Measurements from ENCODE around the gene ARHGAP45.
"Not testable (repeated sequence)": the region's sequence is repeated elsewhere in the genome, so short reads cannot be mapped to it uniquely, and the experiment has no call there.

Gene ARHGAP45

DNA sequence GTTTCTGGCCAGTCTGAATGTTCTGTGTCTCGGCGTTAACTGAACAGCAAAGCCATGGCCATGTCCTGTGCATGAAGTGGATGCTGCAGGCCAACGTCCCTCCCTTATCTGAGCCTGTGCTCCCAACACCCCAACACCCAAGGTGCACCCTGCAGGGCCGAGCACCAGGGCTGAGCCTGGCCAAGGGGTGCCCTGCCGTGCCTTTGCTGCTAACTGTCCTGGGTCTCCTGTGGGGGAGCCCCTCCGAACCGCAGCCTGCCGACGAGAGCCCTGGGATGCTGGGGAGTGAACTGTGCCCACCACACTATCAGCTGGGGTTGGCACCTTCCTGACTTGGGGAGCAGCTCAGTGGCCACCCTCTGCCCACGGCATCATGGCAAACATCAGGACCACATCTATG is 54.4 kb downstream of the ARHGAP45 start:
- DNase-seq: no peak

DNA sequence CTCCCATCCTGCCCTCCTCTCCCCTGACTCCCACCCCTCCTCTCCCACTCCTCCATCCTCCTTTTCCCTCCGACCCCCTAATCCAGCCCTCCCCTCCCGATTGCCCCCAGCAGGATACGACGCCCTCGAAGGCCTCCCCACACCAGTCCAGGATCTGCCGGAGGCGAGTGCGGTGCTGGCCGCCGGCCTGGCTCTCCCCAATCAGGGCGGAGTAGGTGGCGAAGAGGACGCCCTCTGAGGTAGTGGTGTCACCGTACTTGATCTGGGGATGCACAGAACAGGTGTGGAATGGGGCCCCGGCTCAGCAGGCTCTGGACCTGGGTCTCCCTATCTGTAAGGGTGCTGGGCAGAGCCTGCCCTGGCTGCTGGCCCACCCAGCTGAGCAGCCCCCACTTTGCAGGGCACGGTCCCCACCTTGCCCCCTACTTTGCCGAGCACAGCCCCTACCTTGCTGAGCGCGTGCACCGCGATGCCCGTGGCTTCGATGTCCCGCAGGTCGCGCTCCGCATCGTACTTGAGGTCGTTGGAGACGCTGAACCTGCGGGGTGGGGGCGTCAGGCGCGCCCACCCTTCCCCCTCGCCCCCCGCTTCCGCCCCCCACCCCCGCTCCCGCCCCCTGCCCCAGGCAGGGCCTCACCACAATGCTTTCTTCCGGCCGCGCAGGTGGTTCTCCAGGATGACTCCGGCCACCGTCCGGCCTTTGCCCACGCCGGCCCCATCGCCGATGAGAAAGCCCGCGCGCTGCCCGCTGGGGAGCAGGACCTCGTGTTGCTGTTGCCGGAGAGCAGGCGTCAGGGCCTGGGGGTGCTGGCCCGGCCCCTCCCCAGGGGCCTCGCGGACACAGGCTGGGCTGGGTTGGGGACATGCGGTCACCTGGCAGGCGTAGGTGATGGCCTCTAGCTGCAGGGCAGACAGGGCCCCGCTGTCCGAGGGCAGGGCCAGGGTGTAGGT is 55.3 kb downstream of the ARHGAP45 start:
- no peak for DNase-seq

DNA sequence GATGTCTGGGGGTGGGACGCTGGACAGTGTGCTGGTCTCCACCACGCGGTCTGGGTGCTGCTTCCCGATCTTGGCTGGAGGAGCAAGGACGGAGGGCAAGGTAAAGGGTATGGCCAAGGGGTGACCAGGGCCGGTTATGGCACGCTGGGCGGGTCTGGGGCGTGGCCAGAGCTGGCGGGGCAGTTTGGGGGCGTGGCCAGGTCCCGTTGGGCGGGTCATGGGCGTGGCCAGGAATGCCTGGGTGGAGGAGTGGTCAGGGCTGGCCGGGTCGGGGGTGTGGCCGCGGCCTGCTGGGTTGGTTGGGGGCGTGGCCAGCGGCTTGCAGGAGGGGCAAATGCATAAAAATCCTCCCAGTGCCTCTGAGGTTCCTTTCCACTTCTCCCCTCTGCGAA is 56.0 kb downstream of the ARHGAP45 start:
- DNase-seq: no peak

DNA sequence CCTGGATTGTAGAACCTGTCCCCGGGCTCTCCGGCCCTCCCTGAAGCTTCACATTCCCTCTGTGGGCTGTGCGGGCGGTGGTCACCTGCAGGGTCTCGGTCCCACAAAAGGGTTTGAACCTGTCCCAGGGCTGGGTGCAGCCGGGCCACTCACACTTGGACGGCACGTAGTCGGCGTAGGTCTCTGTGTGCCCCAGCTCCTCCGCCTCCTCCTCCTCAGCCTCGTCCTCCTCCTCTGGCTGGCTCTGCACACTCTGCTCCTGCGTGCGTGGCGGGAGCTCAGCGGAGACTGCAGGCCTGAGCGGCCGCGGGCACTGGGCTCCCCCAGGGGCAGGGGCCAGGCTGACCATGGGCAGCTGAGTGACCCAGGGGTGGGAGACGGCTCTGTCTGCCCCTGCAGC is 56.4 kb downstream of the ARHGAP45 start:
- DNase-seq: no peak

DNA sequence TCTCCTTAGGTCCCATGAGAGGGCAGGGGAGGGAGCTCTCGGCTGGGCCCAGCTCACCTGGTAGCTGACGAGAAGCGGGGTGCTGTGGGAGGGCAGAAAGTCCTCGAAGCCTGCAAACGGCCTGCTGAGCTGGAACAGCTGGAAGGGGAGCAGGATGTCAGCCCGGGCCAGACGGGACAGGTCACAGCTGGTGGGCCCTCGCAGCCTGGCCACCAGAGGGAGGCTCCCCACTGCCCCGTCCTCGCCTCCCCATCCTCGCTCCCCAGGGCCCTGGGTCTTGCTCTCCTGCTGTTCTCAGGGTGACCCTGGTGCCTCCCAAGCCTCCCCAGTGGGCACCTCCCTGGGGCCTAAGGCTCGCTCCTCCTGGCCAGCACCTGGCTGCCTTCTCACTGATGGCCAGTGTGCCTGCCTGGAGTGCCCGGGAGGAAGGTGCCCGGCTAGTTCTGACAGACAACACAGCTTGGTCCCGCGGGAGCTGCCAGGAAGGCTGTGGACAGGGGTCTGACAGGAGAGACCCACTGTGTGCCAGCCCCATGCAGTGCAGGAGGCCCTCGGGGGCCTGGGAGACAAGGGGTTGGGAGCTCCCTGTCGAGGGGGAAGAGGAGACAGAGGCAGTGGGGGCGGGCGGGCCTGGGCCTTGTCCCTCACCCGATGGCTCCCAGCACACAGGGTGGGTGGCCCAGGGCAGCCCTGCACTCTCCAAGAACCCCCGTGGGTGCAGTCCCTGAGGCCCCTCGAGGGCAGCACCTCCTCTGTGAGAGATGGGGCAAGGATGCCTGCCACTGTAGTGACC is 57.1 kb downstream of the ARHGAP45 start:
- no peak for DNase-seq

DNA sequence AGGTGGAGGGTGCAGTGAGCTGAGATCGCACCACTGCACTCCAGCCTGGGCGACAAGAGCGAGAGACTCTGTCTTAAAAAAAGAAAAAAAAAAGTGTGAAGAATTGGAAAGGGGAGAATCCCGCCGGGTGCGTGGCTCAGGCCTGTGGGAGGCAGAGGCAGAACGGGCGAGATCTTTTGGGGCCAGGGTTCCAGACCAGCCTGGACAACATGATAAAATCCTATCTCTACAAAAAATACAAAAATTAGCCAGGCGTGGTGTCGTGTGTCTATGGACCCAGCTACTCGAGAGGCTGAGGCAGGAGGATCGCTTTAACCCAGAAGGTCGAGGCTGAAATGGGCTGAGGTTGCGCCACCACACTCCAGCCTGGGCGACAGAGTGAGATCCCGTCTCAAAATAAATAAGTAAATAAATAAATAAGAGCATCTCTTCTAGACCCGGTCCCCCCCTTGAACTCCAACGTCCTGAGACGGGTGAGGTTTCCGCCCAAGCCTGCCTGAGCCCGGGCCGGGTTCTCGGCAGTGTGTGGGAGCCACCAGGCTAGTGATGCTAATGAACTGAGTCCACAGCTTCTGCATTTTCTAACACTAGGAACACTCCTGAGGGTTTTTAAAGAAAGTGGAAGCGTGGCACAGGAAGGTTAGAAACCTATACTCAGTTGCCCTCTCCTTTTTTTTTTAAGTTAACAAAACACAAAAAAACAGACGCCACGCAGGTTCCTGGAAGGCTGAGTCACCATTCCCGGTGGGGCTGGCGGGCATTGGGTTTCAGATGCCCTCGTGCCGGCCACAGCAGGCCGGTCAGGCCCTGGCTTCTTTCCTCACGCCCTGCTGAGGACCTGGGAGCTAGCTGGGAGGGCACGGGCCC is 58.9 kb downstream of the ARHGAP45 start:
- DNase-seq: no peak

DNA sequence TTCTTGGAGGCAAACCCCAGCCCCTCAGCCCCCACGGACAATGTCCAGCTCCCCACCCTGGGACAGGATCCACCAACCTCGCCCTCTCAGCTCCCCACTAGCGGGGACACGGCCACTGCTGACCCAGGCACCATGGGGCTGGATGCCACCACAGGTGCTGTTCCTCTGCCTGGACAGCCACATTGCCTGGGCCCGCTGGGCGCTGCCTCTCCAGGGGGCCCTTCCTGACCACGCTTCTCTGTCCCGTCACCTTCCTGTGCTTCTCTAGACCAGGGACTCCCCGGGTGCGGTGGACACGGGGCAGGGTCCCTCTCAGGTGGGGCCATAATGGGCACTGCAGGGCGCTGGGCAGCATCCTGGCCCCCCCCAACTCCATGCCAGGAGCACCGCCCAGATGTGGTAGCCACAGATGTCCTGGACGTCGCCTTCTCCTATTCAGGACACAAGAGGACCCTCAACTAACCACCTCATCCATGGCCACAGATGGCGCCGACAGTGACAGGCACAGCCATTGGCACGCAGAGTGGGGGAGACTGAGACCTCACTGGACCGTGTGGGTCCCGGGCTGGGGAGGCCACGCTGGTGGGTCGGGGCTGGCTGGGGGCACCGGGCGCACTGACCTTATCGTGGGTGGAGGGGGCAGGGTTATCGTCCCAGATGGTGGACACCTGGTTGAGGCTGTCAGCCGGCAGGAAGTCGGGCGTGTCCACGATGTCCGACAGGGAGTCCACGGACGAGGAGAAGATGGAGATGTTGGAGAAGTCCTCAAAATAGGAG is 60.2 kb downstream of the ARHGAP45 start:
- DNase-seq: no peak

DNA sequence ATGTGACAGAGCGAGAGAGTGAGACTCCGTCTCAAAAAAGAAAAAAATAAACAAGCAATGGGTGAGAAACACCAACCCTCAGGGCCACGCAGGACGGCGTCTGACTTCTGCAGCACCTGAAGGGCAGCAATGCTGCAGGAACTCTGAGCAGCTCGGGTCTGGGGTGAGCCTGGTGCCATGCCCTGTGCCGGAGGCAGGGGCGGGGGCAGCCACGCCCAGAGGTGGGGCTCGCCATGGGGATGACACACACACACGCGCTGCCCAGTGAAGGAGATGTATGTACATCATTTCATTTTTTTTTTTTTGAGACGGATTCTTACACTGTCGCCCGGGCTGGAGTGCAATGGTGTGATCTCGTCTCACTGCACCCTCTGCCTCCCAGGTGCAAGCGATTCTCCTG is 61.1 kb downstream of the ARHGAP45 start:
- DNase-seq: no peak

DNA sequence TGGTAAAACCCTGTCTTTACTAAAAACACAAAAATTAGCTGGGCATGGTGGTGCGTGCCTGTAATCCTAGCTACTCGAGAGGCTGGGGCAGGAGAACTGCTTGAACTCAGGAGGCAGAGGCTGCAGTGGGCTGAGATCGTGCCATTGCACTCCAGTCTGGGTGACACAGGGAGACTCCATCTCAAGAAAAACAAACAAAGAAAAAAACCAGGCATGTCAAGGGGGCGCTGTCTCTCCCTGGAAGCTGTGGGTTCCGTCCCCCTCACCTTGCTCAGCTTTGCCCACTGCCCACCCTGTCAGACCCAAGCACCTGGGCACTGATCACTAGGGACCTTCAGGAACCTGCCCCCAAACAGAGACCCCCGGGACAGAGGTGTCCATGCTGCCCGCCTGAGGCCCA is 62.1 kb downstream of the ARHGAP45 start:
- DNase-seq: not testable (repeated sequence)

DNA sequence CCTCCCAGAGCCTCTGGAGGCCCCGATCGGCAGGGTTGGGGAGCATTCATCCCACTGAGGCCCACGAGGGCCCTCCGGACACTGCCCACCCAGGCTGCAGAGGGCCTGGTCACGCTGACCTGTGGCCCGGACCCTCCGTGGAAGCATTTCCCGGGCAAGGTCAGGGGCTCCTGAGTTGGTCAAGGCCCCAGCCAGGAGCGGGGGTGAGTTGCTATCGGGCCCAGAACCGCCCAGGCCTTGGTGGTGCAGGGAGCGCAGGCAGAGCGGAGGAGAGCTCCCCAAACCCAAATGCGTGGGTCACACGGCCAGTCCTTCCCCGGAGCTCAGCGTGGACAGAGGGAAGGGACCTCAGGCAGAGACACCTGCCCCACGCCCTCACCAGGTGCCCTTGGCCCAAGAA is 62.6 kb downstream of the ARHGAP45 start:
- no peak for DNase-seq

DNA sequence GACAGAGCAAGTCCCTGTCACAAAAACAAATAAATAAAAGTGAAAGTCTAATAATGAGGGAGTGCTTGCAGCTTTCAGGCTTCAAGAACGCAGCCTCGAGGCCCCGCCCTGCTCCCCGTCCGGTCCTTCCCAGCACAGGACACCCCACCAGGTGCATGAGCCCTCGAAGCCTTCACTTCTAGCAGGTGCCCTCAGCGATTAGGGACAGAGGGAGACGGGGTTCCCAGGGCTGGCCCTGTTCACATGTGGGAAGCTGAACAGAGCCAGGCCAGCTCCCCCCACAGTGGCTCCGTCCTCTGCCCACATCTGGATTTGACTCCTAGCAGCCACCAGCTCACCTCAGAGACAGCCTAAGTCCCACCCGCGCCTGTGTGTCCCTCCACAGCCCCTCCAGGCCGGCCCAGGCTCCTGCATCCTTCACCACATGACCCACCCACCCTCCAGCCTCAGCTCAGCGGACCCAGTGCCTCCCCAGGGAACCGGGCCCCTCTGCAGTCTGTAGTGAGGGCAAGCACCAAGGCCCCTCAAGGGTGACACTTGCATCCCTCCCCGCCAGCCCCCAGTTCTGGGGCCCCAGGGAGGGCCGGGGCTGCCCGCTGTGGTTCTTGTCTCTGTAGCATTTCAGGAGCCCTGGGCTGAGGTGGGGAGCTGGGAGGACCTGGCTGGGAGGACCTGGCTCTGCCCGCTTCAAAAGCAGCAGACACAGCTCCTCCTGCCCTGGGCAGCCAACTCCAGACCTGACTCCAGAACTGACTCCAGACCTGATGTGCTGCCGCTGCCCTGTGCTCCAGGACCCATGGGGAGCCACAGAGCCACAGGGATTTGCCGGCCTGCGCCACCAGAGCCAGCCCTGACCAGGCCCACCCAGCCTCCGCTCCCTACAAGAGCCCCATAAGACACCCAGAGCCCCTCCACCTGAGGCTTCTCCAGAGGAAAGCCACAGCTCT is 64.1 kb downstream of the ARHGAP45 start:
- DNase-seq: no peak

DNA sequence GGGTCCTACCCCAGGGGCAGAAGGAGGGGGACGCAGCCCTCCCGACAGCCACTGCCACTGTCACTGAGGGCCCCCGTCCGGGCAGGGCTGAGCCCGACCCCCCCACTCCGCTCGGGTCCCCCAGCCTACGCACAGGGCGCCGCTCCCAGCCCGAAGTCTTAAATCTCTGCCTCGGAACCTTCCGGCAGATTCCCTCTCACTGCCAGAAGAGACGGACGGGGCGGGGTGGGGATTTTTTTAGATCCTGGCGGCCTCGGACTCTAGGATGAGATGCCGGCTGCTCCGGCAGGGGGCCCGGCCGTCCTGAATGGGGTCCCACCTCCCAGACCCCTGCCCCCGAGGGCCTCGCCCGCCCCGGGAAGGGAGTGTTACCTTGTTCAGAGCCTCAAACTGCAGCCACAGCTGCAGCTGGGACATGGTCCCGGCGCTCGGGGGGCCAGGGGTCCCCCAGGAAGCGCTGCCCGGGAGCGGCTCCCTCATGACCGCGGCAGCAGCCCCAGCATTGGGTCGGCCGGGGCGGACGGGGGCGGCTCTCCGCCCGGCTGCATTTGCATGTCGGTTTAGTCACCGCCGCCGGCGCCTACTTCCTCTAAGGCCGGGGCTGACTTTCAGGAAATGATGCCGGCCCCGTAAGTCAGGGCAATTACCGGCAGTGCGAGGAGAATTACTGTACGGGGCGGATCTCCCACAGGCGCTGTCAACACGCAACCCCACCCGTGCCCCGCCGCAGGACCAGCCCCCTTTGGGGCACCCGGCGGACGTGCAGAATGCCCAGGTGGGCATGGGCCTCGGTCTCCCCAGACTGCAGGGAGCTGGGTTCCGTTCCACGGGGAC is 65.0 kb downstream of the ARHGAP45 start:
- DNase-seq: no peak

DNA sequence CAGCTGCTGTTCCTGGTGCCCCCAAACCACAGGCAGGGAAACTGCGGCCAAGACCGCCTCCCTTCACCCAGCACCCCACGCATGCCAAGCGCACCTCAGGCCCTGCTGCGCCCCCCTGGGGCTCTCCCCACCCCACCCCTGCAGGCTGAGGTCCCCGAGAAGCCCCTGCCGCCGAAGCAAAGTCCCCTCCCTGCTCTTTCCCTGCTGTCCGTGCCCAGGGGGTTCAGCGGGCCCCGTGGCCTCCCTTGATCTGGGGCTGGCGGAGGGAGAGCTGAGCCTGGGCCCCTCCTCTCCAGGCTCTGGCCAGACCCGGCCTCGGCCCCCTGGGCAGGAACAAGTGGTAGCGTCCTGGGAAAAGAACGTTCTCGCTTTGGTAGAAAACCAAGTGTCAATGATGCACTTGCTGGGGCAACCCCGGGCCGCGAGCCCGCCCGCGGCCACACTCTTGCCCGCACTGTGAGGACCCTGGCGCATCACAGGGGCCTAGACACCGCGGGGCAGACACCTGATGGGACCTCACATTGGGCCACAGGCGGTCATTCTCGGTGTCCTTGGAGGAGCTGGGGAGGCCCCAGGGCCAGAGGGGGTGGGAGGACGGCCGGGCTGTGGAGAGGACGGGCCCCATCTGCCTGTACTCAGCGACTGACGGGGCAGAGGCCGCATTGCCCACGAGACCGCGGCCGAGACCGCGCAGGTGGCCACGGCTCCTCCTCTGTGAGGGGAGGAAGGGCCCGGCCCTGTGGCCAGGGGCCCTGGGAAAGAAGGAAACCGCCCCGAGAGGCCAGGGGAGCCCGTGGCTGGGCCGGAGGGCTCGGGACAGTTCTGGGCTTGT is 65.8 kb downstream of the ARHGAP45 start:
- DNase-seq: no peak

DNA sequence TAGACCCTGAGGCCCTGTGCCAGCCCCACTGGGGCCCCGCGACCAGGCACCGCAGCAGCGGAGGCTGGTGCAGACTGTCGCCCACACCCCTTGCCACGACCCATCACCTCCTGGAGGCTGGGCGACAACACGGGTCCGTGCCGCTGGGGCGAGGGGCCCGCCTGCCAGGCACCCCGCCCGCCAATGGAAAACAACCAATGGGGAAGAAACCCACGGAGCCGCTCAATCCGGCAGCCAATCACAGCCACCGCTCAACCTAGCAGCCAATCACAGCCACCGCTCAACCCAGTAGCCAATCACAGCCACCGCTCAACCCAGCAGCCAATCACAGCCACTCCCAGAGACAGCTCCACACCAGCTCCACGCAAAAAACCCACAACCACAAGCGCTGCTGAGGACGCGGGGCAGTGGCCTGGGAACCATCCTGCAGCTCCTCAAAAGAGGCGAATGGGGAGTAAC is 66.5 kb downstream of the ARHGAP45 start:
- no peak for DNase-seq

DNA sequence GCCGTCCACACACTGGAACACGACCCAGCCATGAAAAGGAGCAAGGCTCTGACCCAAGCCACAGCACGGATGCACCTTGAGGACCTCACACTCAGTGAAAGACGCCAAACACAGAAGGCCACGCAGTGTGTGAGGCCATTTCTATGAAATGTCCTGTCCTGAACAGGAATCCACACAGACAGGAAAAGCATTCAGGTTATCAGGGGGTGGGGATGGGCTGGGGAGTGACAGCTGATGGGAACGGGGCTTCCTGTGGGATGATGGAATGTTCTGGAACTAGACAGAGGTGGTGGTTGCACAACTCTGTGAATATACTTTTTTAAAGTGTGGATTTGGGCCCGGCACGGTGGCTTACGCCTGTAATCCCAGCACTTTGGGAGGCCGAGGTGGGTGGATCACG is 67.5 kb downstream of the ARHGAP45 start:
- no peak for DNase-seq

DNA sequence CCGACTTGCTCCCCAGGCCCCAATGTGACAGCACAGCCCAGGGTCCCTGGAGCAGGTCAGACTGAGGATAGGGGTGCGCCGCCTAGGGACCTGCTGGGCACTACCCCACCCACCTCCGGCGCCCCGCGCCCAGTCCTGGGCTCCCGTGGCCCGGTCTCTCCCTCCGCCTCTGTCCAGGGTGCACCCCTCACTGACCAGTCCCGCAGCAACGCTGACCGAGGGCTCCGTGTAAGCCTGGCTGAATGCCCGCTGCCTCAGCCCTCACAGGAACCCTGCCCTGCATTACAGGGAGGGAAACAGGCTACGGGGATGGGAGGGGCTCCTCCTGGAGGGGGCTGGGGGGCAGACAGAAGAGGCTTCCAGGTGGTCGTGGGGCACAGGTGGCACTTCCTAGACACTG is 68.5 kb downstream of the ARHGAP45 start:
- DNase-seq: no peak

DNA sequence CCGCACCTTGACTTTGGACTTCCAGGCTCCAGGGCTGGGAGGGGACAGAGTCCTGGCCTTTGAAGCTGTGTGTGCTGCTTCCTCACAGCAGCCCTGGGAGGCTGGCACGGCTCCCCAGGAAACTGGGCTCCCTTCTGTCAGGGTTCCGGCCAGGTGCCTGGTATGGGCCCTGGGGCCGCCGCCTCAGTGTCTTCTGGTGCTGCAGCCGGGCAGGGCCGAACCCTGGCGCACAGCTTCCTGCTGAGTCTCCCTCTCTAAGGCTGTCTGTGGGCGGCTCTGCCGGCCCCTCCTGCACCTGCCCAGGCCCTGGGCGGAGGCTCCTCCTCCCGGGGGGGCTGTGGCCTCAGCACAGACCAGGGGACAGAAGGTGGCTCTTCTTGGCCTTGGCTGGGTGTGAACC is 69.2 kb downstream of the ARHGAP45 start:
- DNase-seq: no peak
